HG03108 (cell line): ENCODE measurements around the gene SIX2.

Source experiments
- ATAC-seq: cut with Tn5 transposase; IDR thresholded peaks from one replicate; pipeline ENCODE4 v1.9.1; 2021; ENCODE audit warnings: moderate library complexity; ENCODE audit not compliant: unreplicated experiment

Gene SIX2

GRCh38 chr2:45020439-45020838 lies 11.2 kb upstream of the SIX2 start:
- ATAC-seq, result no peak

DNA sequence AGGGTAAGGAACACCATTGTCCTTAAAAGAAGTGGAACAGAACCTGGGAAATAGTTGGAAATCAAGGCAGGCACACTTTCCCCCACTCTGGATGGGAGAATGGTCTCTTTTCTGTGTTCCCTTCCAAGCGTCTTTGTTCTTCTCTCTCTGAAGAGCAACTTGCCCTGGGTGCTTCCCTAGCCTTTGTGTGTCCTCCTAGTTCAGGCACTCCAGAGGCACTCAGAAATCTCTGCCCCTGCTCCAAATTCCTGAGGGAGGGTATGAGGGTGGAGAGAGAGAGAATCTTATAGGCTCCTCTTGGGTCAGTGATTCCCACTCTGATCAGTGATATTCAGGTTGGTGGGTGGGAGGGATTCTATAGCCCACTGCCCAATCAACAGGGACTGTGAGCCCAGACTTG lies 8.8 kb upstream of the SIX2 start:
- ATAC-seq, result no peak

DNA sequence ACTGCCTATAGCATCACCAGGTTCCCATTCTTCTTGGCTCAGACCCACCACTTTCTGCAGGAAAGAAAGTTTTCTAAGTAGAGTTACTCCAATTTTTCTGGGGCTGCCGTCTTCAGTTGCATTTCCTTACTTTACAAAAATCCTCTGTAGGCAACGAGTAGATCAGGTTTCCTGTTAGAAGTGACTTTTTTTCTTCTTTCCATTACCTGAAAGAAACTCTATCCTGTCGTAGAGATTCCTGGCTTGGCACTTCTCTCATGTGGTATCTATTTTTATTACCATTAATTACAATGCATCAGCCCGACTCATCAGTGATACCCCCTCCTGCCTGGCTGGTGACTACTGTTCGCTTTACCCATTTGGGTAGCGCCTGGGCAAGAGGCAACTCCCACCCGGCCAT lies 5.6 kb upstream of the SIX2 start:
- no peak for ATAC-seq

DNA sequence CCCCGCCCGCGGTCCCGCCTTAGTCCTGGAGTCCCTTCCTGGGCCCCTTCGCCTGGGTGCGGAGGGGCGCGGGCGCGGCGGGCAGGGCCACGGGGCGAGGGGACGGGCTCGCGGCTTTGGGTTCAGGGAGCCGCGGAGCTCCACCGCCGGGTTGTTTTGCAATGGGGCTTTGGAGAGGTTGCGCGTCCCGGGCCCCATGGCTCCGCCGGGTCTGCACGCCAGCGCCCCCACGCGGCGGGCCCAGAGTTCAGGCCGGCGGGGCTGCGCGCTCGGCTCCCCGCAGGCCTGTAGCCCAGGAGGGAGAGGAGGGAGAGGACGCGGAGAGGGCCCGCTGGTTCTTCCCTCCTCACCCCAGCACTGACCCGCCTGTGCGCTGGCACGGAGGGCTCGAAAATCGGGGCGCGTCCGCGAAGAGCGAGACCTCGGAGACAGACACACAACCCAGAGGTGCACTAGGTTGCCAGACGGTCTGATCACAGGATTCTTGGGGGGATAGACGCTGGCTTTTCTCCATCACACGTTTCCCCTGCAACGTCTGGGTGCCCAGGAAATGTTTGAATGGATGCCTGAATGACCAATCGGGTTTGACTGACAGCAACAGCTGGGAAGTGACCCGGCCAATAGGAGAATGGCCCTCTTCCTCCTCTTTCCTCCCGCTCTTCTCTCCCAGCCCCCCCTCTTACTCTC lies 4.9 kb upstream of the SIX2 start:
- no peak for ATAC-seq

DNA sequence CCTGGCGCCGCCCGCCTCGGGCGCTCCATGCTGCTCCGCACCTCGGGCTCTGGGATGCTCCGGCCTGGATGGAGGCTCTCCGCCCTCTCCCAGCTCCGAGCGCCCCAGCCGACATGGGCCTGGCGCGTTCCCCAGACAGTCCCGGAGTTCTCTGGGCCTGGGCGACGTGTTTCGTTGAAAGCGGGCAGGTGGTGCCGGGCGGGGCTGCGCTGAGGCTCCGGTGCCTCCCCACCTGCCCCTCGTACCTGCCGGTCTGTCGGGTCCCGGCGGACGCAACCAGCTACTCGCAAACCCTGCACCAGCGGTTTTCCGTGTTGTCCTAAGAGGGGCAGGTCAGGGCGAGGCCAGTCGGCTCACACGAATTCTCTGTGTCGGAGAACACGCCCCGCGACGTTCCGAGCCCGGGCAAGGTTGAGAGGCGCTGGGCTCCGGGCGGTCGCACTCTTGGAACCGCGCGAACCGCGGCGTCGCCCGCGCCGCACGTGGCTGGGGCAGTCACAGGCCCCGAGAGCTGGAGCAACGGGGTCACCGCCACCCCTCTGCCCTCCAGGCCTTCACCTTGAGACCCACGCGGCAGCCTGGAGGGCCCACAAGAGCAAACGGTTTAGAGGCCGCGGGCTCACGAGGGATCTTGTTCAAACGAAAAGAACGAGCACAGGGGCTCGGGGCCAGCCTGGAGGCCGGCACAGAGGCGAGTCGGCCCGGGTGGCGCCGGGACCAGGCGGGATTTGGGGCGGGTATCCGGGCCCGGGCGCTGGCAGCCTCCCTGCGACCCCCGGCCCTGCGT lies 4.2 kb upstream of the SIX2 start:
- ATAC-seq, result no peak

- no peak for ATAC-seq
Measured at GRCh38 chr2:45012733-45013132, 3.5 kb upstream of the SIX2 start.

DNA sequence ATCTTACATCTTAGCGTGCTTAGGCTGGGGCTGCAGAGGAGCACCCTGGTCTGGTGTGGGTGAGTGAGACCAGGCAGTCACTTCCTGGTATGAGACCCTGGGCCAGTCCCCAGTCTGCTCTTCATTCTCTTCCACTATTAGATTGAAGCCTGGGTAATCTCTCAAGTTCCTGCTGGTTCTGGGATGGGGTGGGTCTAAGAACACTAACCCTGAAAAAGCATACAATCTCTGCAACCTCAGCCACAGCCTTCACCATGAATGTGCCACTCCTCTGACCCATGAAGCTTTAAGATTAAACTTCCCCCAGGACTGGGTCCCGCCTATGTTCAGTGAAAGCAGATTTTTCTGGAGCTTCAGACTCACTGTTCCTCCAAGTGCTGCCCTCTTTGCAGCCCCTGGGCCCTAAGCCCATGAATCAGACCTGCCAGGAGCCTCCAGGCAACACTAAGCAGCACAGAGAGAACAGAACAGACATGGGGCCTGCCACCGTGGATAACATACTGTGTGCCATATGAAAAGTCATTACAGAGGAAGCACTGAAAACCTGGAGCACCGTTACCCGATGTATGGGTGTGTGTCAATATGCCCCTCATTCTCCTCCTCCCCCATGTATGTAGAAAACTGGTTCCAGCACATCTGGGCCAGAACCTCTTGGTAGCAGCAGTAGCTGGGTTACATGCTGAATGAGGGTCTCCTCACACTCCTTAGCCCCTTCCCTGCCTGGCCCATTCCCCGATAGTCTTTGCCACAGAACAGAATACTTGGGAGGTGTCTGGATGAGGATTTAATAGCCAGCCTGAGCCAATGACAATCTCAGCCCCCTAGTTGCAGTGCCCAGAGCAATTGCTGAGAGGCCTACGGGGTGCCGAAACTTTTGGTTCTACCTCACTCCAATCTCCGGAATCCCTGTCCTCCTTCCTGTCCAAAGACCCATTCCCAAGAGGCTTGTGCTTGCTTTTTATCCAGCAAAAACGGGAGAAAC lies 2.7 kb upstream of the SIX2 start:
- no peak for ATAC-seq

- no peak for ATAC-seq
Measured at GRCh38 chr2:45011121-45011520, 1.9 kb upstream of the SIX2 start.

- ATAC-seq, result no peak
Measured at GRCh38 chr2:45010702-45011012, 1.4 kb upstream of the SIX2 start.

DNA sequence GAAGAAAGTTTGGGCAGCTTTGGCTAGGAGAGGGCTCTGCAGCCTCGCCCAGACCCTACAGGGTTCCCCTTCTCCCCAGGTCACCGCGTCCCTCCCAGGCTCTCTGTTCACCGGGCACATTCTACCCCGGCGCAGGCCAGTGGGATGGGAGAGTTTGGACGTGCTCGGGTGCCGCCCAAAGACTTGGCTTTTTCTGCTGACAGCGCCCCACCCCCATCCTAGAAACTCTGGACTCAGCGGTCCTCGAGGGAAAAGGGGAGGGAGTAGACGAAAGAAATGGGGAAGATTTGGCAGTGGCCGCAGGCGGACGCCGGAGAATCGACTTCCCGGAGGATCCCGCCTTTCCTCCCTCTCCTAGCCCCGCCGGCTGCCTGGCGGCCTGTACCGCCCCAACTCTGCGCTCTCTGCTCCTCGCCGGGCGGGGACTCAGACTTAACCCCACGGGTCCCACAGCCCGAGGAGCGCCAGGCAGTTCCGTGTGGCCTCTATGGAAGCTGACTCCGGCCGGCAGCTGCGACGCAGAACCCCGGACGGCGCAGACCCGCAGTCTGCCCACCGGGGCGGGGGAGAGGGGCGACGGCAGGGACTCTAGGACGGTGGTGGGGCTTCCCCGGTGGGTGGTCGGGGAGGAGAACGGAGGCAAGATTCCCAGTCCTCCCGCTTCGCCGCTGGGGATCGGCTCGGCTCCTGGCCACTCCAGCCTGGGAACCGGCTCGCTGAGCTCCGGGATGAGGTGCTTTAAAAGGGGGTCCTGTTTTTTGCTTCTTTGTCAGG lies 863 bp upstream of the SIX2 start:
- no peak for ATAC-seq

- ATAC-seq, result no peak
Measured at GRCh38 chr2:45008296-45009129, 739 bp downstream of the SIX2 start.

DNA sequence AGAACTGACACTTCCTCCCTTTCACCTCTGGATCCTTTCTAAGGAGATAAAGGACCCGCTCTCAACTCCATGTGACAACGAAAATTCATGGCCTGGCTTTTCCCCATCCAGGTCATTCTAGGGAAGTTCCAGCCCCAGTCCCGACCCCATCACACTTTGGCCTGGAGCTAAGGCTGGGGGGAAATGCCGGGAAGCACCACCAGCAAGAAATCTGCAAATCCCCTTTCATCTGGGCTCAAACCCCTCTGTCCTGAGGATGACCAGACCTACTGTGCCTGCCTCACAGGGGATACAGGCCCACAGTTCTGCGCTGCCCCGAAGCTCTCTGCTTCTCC lies 1.3 kb downstream of the SIX2 start:
- no peak for ATAC-seq

GRCh38 chr2:45006942-45007287 lies 2.3 kb downstream of the SIX2 start:
- ATAC-seq, result no peak

DNA sequence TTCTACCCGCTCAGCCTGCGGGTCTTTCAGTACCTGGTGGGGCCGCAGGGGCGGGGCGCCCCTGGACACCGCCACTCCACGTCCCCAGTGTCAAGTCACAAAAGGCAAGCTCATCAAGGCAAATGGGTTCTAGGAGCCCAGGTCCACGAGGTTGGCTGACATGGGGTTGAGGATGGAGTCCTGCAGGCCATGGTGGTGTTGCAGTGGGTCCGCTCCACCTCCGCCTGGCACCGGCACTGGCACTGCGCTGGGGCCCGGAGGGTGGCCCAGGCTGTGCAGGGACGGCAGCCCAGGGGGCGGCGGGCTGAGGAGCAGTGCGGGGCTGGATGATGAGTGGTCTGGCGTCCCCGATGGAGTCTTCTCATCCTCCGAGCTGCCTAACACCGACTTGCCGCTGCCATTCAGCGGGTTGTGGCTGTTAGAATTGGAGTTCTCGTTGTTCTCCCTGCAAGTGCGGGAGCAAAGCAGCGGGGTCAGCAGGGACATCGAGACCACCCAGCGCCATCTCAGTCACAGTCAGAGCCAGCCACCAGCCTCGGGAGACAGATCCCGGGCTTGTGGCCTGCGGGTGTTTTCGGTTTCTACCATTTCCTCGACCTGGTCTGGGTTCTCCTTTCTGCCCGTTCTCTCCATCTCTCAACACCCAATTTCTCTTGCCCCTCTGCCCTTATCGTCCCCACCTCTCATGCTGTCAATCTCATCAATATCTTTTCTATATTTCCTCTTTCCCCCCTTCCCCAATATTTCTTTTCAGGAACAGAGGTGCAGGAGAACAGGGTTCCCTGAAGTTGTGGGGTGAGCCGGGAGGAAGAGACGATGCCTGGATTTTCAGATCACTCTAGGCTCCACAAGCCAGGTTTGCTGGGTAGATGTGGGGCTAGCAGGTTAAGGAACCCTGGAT lies 3.0 kb downstream of the SIX2 start:
- ATAC-seq, result no peak

DNA sequence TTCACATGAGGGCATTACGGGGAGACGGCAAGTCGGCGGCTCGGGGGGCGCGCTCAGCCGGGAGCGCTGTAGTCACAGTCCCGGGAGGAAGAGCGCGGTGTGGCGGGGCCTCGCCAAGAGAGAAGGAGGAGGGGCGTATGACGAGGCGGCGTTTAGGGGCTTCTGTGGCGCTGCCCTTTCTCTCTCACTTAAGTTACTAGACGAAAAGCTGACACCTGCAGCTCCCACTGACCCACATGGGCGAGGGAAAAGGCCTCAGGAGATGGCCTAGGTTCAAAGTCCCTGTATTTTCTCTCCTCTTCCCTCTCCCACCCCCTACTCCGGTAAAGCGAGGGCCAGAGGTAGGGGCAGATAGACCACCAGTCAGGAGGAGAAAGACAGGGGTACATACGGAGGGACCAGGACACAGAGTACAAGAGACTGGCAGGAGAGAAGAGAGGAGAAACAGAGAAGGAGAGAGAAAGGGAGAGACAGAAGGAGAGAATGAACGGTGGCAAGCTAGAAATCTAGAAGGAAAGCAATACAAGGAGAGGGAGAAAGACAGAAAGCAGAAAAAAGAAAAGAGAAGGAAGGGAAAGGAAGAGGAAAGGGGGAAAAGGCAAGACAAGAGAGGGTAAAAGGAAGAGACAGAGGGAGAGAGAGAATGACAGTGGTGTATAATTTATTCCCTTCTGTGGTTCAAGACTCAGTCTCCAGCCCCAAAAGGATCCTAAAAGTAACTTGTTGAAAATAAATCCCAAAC lies 3.8 kb downstream of the SIX2 start:
- ATAC-seq, result no peak

DNA sequence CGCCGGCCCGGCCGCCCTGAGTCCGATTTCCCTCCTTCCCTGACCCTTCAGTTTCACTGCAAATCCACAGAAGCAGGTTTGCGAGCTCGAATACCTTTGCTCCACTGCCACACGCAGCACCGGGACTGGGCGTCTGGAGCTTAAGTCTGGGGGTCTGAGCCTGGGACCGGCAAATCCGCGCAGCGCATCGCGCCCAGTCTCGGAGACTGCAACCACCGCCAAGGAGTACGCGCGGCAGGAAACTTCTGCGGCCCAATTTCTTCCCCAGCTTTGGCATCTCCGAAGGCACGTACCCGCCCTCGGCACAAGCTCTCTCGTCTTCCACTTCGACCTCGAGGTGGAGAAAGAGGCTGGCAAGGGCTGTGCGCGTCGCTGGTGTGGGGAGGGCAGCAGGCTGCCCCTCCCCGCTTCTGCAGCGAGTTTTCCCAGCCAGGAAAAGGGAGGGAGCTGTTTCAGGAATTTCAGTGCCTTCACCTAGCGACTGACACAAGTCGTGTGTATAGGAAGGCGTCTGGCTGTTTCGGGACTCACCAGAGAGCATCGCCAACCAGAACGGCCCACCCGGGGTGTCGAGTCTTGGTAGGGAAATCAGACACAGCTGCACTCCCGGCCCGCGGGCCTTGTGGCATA lies 4.6 kb downstream of the SIX2 start:
- no peak for ATAC-seq

DNA sequence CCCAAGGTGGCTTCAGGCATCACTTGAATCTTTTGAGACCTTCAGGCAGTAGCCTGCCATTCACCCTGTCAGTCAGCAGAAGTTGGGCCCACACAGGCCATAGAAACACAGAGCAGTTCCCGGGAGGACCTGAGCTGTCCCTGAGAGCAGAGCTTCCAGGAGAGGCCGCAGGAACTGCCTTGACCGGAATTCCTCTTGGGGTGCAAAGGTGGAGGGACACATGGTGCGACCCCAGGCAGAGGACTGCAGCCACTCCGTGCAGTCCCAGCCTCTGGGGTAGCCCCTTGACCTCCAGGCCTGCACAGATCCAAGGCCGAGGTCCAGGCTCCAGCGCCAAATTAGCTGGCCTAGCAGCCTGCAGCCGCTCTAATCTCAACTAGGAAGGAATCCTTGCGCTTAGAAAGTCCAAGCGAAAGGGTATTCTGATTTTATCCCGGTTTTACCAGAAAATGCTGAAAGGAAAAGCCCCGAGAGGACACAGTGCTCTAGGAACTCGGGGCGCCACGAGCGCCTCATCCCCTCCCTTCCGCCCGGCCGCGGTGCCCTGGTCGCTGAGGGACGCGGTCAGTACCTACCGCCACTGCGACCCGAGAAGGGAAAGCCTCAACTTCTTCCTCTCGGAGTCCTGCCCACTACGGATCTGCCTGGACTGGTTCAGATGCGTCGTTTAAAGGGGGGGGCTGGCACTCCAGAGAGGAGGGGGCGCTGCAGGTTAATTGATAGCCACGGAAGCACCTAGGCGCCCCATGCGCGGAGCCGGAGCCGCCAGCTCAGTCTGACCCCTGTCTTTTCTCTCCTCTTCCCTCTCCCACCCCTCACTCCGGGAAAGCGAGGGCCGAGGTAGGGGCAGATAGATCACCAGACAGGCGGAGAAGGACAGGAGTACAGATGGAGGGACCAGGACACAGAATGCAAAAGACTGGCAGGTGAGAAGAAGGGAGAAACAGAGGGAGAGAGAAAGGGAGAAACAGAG lies 5.4 kb downstream of the SIX2 start:
- no peak for ATAC-seq
